HG03064 (cell line): Measurements from ENCODE around the gene LRP1B.

Source experiments
- ATAC-seq: cut with Tn5 transposase; IDR thresholded peaks from one replicate; pipeline ENCODE4 v1.9.1; 2021; ENCODE audit warnings: low read depth; ENCODE audit not compliant: unreplicated experiment

Gene LRP1B

GRCh38 chr2:142044197-142044596, 86.6 kb downstream of the LRP1B start:
- no peak for ATAC-seq

DNA sequence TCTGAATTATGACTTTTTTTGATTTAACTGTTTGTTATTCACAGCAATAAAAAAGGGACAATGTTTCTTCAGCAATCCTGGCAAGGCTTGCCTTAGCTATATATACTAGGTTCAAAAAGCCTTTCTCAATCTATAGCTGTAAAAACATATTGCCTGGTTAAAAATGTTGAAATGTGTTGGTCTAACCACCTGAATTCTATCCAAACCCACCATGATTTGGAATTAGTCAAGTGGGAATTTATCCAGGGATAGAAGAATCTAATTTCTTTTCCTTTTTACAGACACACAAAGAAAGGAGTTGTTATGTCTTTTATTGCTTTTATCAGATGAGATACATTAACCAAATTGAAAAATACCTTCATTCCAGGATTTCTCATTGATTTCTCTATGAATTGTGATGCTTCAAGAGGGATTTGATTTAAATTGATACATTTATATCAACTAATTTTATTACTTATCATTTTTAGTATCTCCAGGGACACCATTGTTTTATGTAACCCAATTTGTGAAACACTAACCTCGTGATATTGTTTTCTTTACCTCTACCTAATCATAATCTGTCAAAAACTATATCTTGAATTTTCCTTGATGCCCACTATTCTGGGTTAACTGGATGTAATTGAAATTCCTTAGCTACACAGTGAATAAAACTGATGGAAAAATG, 88.1 kb downstream of the LRP1B start:
- no peak for ATAC-seq

- no peak for ATAC-seq
Observed at GRCh38 chr2:142041996-142042395, 88.8 kb downstream of the LRP1B start.

DNA sequence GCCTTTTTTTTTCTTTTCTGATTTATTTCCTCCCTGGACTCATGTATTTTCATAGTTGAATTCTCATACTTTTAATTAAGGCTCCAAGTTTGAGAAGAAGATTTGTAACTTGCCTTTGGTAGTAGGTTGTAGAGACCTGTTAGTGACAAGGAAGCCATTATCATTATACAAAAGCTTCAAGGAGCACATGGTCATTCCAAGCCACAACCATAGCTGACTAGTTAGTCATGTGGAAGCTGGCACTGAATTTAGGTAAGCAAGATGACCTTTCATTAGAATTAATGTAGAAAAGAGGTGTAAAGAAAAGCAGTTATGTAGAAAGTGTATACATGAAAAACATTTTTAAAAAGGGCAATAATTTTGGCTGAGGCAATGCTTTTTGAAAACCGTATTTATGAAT, 89.7 kb downstream of the LRP1B start:
- ATAC-seq: no peak

GRCh38 chr2:142040556-142040955, 90.3 kb downstream of the LRP1B start:
- no peak for ATAC-seq

DNA sequence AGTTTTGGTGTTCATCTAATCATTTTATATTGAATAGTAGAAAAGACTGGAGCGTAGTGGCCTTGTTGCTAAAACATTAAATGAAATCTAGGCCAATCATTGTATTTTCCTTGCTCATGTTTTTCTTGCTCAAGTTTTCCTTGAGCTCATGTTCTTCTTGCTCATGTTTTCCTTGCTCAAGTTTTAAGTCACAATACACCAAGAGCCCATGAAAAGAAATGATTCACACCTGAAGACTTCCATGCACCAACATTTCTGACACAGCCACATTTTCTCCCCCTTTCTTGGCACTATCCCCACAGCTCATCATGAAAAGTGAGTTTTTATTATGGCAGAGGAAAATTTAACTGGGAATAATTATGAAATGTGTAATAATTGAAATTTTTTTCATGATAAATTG, 92.0 kb downstream of the LRP1B start:
- no peak for ATAC-seq

GRCh38 chr2:142037744-142038143, 93.1 kb downstream of the LRP1B start:
- ATAC-seq: no peak

GRCh38 chr2:142037066-142037465, 93.8 kb downstream of the LRP1B start:
- no peak for ATAC-seq

DNA sequence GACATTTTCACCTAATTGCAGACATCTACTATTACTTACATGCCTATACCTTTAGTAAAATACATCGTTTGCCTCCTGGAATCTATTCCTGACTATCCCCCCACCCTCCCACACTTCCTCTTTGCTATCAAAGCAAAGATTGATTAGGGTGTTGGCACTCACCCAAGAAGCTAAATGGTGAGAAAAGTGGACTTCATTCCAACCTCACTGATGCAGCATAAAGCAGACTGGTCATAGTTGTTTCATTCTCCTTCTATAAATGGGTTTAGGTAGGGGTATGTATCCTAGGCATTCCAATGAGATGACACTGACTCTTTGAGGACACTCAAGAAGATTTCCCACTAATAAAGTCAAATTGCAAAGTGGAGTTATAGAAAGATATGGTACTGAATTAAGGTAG, 97.4 kb downstream of the LRP1B start:
- ATAC-seq: no peak

DNA sequence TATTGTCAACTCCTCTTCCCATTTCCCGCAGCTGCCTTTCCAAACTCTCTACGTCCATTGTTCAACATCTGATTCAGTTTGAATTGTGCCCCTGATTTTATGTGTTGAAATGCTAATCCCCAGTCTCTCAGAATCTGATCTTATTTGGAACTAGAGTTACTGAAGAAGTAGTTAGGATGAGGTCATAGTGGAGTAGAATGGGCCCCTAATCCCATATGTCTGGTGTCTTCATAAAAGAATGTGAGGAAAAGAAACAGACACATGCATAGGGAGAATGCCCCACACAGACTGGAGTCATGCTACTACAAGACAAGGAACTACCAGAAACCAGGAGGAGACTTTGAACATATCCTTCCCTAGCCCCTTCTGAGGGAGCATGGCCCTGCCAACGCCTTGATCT, 99.2 kb downstream of the LRP1B start:
- ATAC-seq: no peak

GRCh38 chr2:142030735-142031134, 100.1 kb downstream of the LRP1B start:
- ATAC-seq: no peak

DNA sequence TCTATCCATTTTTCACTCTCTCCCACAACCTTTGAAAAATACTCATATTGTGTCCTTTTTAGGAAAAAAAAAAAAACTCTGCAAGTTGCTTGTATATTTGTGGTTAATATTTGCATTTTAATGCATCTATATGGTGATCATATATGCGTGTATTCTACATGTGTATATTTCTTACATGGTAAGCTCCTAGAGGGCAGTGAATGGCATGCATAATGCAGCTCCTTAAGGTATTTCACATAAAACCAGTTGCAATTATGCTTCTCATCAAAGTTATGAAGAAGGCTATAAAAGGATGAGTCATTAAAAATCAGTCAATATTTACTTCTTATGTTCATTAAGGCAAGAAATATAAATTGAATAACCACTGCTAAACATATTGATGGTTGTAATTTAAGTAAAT, 100.8 kb downstream of the LRP1B start:
- no peak for ATAC-seq

DNA sequence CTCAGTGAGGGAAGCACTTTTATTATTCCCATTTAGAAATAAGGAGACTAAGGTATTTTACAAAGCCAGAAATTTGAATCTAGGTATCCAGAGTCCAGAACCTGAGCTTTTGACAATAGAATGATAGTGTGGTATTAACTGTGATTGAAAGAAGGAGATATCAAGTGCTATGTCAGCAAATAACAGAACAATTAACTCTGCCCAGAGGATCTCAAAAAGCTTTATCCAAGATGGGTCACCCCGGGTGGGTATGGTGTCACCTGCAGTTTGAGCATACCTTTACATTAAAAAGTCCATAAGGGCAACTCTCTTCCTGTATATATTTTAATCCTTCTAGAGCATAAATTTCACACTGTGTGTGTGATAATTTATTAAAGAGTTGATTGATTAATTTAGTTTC, 105.4 kb downstream of the LRP1B start:
- no peak for ATAC-seq

- ATAC-seq: no peak
Observed at GRCh38 chr2:142020368-142020767, 110.4 kb downstream of the LRP1B start.

DNA sequence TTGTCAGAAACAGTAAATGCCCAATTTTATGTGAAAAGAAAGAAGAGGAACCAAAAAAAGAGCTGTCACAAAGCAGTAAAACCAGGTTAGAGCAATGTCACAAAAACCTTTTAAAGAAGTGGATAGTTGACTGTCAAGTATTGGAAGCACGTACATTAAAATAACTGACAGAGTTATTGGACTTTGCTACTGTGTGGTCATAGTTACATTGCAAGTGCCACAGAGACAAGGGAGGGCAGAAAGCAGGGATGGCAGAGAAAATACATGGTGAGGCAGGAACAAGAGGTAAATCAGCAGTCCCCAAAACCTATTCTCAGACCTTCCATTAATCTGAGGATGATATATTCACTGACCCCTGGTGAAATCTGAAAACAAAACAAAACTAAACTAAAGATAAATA, 116.3 kb downstream of the LRP1B start:
- ATAC-seq: no peak

GRCh38 chr2:142012797-142013196, 118.0 kb downstream of the LRP1B start:
- ATAC-seq: no peak

DNA sequence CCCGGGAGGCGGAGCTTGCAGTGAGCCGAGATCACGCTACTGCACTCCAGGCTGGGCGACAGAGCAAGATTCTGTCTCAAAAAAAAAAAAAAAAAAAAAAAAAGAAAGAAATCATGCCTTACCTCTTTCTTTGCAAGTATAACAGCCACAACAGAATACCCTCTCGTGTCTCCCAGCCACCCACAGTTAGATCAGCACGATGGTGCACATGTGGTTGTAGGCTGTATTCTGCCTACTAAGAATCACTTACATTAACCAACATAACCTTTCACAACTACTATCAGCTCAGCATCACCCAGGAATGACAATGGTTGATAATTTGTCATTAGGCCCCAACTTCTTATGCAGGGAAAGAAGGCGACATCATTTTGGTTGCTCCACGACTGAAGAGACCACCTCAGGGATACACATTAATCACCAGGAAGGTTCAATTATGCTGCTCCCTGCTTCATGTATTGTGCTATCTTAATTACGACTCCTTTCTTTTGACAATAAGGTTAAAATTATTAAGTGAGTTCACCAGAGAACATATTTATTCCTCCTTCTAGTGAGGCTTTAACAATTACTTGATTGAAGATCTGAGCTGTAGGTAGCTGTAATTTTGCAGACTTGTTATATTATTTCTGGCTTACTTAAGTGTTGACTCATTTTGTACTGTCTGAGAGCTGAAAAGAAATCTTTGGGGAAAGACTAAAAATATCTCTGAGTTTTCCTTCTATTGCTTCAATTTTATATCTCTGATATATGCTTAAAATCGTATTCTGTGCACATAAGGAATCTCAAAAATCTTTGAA, 120.1 kb downstream of the LRP1B start:
- ATAC-seq: no peak

- no peak for ATAC-seq
Observed at GRCh38 chr2:142008135-142008744, 122.6 kb downstream of the LRP1B start.

- no peak for ATAC-seq
Observed at GRCh38 chr2:141994066-141994465, 136.8 kb downstream of the LRP1B start.

GRCh38 chr2:141992695-141993094, 138.1 kb downstream of the LRP1B start:
- no peak for ATAC-seq

DNA sequence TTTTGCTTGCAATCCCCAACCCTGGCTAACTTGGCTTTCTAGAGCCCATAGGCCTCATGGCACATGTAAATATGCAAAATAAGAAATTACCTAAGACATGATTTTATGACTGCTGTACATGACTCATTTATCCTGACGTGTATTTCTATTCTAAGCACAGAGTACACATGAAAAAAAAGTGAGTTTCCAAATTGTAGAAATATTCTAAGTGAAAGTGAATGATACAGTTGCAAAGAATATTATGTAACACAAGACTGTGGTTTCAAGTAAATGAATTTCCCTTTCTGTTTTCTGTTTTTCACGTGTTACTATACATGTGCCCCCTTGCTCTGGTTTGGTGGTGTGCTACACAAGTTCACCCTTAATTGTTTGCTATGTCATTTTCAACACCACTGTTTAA, 162.4 kb downstream of the LRP1B start:
- ATAC-seq: no peak

- no peak for ATAC-seq
Observed at GRCh38 chr2:141967980-141968379, 162.8 kb downstream of the LRP1B start.
